Naive thymus-derived CD4-positive, alpha-beta T cell (primary cell): ENCODE results near the gene TLE1. TPM values are rescaled to one million over a fixed set of nuclear protein-coding genes. Genes with fewer than 3 reads are reported as not detected.

Experiments
- ATAC-seq: fragments of 150-1000 bp; cut with Tn5 transposase; 2 replicates; pipeline ENCODE4 v1.10.0; 2021; ENCODE audit warnings: mild to moderate bottlenecking, moderate library complexity
- CTCF ChIA-PET: fragments of 350-600 bp; sonication (Branson Sonifier 250); formaldehyde crosslinking; loops from one replicate; lab custom pipeline; 2021; ENCODE audit warnings: antibody characterized with exemption; lab: Charles Lee
- POLR2A ChIA-PET: fragments of 350-600 bp; sonication (Branson Sonifier 250); formaldehyde crosslinking; loops from one replicate; lab custom pipeline; 2021; ENCODE audit warnings: antibody characterized with exemption, inconsistent platforms; lab: Charles Lee
- DNase-seq, 9 donors: peaks; one replicate each; pipeline versions ENCODE4 v3.0.0 to v3.0.0-alpha.2; 2020 to 2022; ENCODE audit warnings: mixed read lengths in 1 of 9
- H3K27ac ChIP-seq: one replicate; pipeline ENCODE4 v1.7.0; 2013; ENCODE audit warnings: mild to moderate bottlenecking, low read depth, low read length, moderate library complexity
- H3K27me3 ChIP-seq, 2 donors: one replicate each; pipeline ENCODE4 v1.7.0; 2013; ENCODE audit warnings: low read length in 2 of 2, mild to moderate bottlenecking in 2 of 2, moderate library complexity in 2 of 2; ENCODE audit not compliant: control insufficient read depth in 2 of 2, insufficient read depth in 2 of 2
- H3K36me3 ChIP-seq, 3 experiments: 1 replicate in 2 of 3; 2 replicates in 1 of 3; pipeline ENCODE4 v1.7.0; 2013; ENCODE audit warnings: low read length in 3 of 3, mild to moderate bottlenecking in 3 of 3, moderate library complexity in 1 of 3; ENCODE audit not compliant: insufficient read depth in 3 of 3, control insufficient read depth in 2 of 3
- H3K4me1 ChIP-seq, 2 donors: one replicate each; pipeline ENCODE4 v1.7.0; 2013; ENCODE audit warnings: low read length in 2 of 2, mild to moderate bottlenecking in 2 of 2, moderate library complexity in 1 of 2; ENCODE audit not compliant: control insufficient read depth in 2 of 2, insufficient read depth in 2 of 2
- H3K4me3 ChIP-seq: 2 replicates; pipeline ENCODE4 v1.7.0; 2013; ENCODE audit warnings: mild to moderate bottlenecking, low read length
- H3K9me3 ChIP-seq, 3 experiments: 1 replicate in 2 of 3; 2 replicates in 1 of 3; pipeline ENCODE4 v1.7.0; 2013; ENCODE audit warnings: low read length in 3 of 3; ENCODE audit not compliant: control insufficient read depth in 2 of 3
- H3K27ac Mint-ChIP-seq, 9 donors: one replicate each; pipeline ENCODE4 v1.8.0; 2020 to 2022; ENCODE audit warnings: mixed read lengths in 9 of 9, mild to moderate bottlenecking in 8 of 9, moderate library complexity in 5 of 9, inconsistent platforms in 2 of 9
- H3K27me3 Mint-ChIP-seq, 5 donors: one replicate each; pipeline ENCODE4 v1.8.0; 2021 to 2022; ENCODE audit warnings: mixed read lengths in 5 of 5, mild to moderate bottlenecking in 1 of 5
- H3K36me3 Mint-ChIP-seq, 5 donors: one replicate each; pipeline ENCODE4 v1.8.0; 2020 to 2022; ENCODE audit warnings: mixed read lengths in 5 of 5, mild to moderate bottlenecking in 3 of 5, inconsistent platforms in 1 of 5
- H3K4me1 Mint-ChIP-seq, 7 donors: one replicate each; pipeline ENCODE4 v1.8.0; 2020 to 2022; ENCODE audit warnings: mixed read lengths in 7 of 7, mild to moderate bottlenecking in 3 of 7, inconsistent platforms in 1 of 7
- H3K4me3 Mint-ChIP-seq, 10 donors: one replicate each; pipeline ENCODE4 v1.8.0; 2020 to 2022; ENCODE audit warnings: mild to moderate bottlenecking in 10 of 10, mixed read lengths in 10 of 10, moderate library complexity in 6 of 10, inconsistent platforms in 2 of 10
- H3K9me3 Mint-ChIP-seq, 11 donors: one replicate each; pipeline ENCODE4 v1.8.0; 2020 to 2022; ENCODE audit warnings: mixed read lengths in 11 of 11, mild to moderate bottlenecking in 4 of 11, inconsistent platforms in 1 of 11, moderate library complexity in 1 of 11
- intact Hi-C, 2 donors: fragments of 100-400 bp; cut with micrococcal nuclease; formaldehyde crosslinking; loops; one replicate each; pipeline ENCODE4 v1.15.1; 2023
- polyA plus RNA-seq, 2 donors: library from polyadenylated mRNA; unstranded; fragments of 300-500 nt; fragmentation: Illumina TruSeq; gene quantifications; one replicate each; pipeline ENCODE4 v1.2.3, GENCODE V29; 2021
- total RNA-seq, 6 experiments: library from RNA in 5 of 6; stranded (reverse) in 5 of 6; gene quantifications; 1 replicate in 5 of 6; 2 replicates in 1 of 6; pipeline ENCODE4 v1.2.3 and lab custom pipeline; 2021 to 2026

The TLE1 gene
- total and polyA plus RNA-seq, 7 experiments from 2014 or later = 0.46 to 7.1 (median 2.0) TPM; not detected in 1

DNA sequence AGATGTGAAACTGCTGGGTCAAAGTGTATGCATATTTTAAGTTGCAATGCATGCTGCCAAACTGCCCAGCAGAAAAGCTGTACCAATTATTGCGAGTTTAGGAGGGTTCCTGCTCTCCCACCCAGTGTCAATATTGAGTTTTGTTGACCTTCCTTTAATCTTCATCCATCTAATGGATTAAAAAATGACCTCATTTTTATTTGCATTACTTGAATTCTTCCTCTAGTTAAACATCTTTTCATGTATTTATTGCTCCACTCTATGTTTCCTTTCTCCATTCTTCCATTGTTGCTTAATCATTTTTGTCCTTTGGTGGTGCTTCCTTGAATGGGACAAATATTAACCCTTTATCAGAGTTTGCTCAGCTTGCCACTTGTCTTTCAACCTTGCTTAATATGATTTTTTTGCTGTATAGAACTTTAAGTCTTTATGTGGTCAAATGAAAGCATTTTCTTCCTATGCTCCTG, 32.4 kb downstream of the TLE1 start:
- H3K4me3 ChIP-seq = no peak overlapping the region
- H3K9me3 ChIP-seq = no peaks in the 10 kb centered on the region
- H3K27ac ChIP-seq = no peak overlapping the region
- no peaks in the 10 kb centered on the region for H3K36me3 Mint-ChIP-seq
- no peaks in the 10 kb centered on the region for H3K27me3 ChIP-seq
- no peaks in the 10 kb centered on the region for H3K36me3 ChIP-seq
- H3K4me3 Mint-ChIP-seq = peak overlapping the region in 1 of 10 donors; percentile 1
- peaks cover 0 to 19% (median 7%) of the 10 kb centered on the region in 7 donors for H3K4me1 Mint-ChIP-seq
- intact Hi-C loops = no loop called here
- no peaks in the 10 kb centered on the region for H3K4me1 ChIP-seq
- no peaks in the 10 kb centered on the region for H3K9me3 Mint-ChIP-seq
- POLR2A ChIA-PET = no interaction called here
- no peak for DNase-seq
- peaks cover 0 to 4% (median 0%) of the 10 kb centered on the region in 5 donors for H3K27me3 Mint-ChIP-seq
- CTCF ChIA-PET = no interaction called here
- H3K27ac Mint-ChIP-seq = no peak overlapping the region
- ATAC-seq = no peak

DNA sequence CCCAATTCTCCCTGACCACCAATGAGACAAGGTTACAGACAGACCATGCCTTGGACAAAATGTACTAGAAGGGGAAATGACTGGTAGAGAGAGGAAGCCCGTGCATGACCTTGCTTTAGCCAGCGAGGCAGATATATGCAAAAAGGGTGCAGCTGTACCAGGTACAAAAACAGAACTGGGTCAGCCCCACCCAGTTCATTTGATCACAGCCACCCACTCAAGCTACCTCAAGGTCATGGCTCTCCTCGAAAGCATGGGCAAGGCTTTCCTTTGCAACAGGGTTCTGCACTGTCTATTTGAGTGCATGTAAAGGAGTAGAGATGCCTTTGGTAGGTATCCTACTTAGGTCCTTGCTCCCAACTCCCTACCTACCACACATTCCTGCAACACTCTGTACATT, 33.3 kb downstream of the TLE1 start:
- peaks cover 0 to 19% (median 7%) of the 10 kb centered on the region in 7 donors for H3K4me1 Mint-ChIP-seq
- H3K36me3 ChIP-seq = no peaks in the 10 kb centered on the region
- no peaks in the 10 kb centered on the region for H3K9me3 Mint-ChIP-seq
- no peak overlapping the region for H3K4me3 Mint-ChIP-seq
- H3K27me3 Mint-ChIP-seq = peaks cover 0 to 4% (median 0%) of the 10 kb centered on the region in 5 donors
- no peaks in the 10 kb centered on the region for H3K4me1 ChIP-seq
- intact Hi-C loops = no loop called here
- CTCF ChIA-PET = no interaction called here
- no peak overlapping the region for H3K27ac ChIP-seq
- H3K27me3 ChIP-seq = no peaks in the 10 kb centered on the region
- ATAC-seq = peak; percentile 78
- peak overlapping the region in 1 of 9 donors; percentile 2 for H3K27ac Mint-ChIP-seq
- no peak overlapping the region for H3K4me3 ChIP-seq
- H3K9me3 ChIP-seq = no peaks in the 10 kb centered on the region
- POLR2A ChIA-PET = no interaction called here
- peak in 2 of 9 donors; percentile 6 to 10 for DNase-seq
- H3K36me3 Mint-ChIP-seq = no peaks in the 10 kb centered on the region

DNA sequence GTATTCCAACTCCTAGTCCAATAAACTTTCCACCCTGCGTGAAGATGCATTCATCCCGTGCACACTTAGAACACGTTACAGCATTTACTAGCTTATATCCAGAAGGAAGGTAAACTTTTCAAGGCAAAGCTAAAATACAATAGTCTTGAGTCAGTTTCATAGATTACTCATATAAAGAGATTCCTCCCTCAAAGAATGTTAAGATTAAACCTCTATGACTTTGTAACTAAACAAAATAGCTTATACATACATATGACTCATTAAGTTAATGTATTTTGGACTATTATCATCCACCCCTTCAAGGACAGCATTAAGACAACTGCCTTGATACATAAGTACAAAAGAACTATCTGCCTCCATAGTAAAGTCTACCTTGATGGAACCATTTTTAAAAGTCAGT, 36.1 kb downstream of the TLE1 start:
- DNase-seq (no peak), ATAC-seq (no peak)
- Histone ChIP-seq H3K4me3 (no peak overlapping the region), H3K9me3 (no peaks in the 10 kb centered on the region), H3K4me1 (no peaks in the 10 kb centered on the region), H3K27ac (no peak overlapping the region), H3K36me3 (no peaks in the 10 kb centered on the region), H3K27me3 (no peaks in the 10 kb centered on the region)
- no peak overlapping the region for H3K27ac Mint-ChIP-seq
- H3K4me1 Mint-ChIP-seq = peaks cover 0 to 19% (median 7%) of the 10 kb centered on the region in 7 donors
- H3K36me3 Mint-ChIP-seq = no peaks in the 10 kb centered on the region
- H3K9me3 Mint-ChIP-seq = no peaks in the 10 kb centered on the region
- ChIA-PET CTCF (no interaction called here), POLR2A (no interaction called here)
- H3K4me3 Mint-ChIP-seq = no peak overlapping the region
- intact Hi-C loops = no loop called here
- no peaks in the 10 kb centered on the region for H3K27me3 Mint-ChIP-seq

DNA sequence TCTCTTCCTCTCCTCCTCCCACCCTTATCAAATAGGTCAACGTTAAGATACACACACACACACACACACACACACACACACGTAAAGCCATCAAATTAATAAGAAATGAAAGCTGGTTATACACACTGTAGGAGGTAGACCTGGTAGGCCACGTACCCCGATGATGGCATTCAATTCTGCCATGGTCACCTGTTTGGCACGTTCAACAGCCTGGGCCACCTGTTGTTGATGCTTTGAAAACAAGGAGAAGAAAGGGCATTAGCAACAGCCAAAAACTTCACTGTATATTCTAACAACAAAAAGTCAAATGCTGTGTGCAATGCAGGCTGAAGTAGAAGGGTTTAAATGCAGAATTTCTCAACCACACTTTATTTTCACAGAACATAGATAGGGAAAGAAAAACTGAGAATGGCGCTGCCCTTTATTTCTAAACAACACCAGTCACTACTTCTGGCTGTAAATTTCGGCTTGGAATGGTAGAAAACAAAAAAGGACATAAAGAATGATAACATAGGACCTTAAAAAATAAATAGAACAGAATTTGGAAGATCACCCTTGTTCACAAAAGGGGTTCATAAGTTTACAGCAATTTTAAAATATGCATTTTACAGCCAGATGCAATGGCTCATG, 37.2 kb downstream of the TLE1 start:
- no peaks in the 10 kb centered on the region for H3K36me3 ChIP-seq
- no peak for ATAC-seq
- H3K9me3 ChIP-seq = no peaks in the 10 kb centered on the region
- POLR2A ChIA-PET = no interaction called here
- DNase-seq = no peak
- H3K27me3 ChIP-seq = no peaks in the 10 kb centered on the region
- H3K27ac ChIP-seq = no peak overlapping the region
- H3K4me3 Mint-ChIP-seq = no peak overlapping the region
- H3K36me3 Mint-ChIP-seq = no peaks in the 10 kb centered on the region
- H3K4me1 ChIP-seq = no peaks in the 10 kb centered on the region
- H3K9me3 Mint-ChIP-seq = peaks cover 0 to 1% (median 0%) of the 10 kb centered on the region in 11 donors
- intact Hi-C loops = no loop called here
- CTCF ChIA-PET = no interaction called here
- no peak overlapping the region for H3K4me3 ChIP-seq
- no peak overlapping the region for H3K27ac Mint-ChIP-seq
- H3K4me1 Mint-ChIP-seq = peaks cover 0 to 19% (median 7%) of the 10 kb centered on the region in 7 donors
- no peaks in the 10 kb centered on the region for H3K27me3 Mint-ChIP-seq

DNA sequence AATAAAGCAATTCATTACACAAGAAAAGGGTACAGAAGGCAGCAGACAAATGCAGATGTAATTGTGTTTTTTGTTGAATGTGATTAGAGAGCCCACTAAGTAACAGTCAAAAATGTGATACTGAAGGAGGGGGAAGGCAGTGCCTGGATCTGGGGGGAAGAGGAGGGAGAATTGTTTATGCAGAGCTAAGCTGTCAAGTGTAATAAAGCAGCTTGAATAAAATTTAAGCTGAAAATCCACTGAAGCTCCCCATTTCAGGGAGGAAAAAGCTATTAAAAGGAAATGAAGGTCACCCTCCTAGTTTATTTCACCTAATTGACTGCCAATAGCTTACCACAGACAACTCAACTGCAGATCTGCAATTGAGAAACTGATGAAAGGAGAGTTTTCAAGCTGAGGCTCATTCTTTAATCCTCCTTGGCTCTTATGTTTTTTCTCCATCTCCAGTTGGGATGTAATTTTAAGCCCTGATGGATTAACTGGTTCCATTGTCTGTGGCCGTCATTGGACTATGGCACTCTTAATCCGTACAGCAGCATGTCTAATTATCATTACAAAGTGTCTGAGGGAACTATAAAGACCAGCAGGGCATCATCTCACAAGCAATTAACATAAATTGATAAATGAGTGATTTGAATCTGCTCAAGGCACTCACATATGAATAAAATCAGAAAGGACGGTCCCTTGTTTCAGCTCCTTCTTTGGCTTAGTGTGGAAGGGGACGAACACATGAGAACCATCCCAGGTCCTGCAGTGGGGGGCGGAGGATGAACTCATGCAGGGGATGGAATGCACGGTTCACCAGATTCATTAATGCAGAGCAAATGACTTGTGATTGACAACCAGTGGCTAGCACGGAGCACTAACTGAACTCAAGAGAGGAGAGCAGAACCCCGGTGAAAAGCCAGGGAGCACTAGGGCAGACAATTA, 38.5 kb downstream of the TLE1 start:
- POLR2A ChIA-PET = no interaction called here
- intact Hi-C loops = no loop called here
- CTCF ChIA-PET = no interaction called here
- DNase-seq (no peak), ATAC-seq (no peak)
- no peak overlapping the region for H3K4me3 ChIP-seq
- no peaks in the 10 kb centered on the region for H3K4me1 ChIP-seq
- H3K27ac ChIP-seq = no peak overlapping the region
- H3K9me3 ChIP-seq = no peaks in the 10 kb centered on the region
- no peaks in the 10 kb centered on the region for H3K36me3 ChIP-seq
- H3K4me1 Mint-ChIP-seq = peaks cover 0 to 6% (median 4%) of the 10 kb centered on the region in 7 donors
- H3K36me3 Mint-ChIP-seq = no peaks in the 10 kb centered on the region
- no peaks in the 10 kb centered on the region for H3K27me3 ChIP-seq
- no peak overlapping the region for H3K4me3 Mint-ChIP-seq
- no peaks in the 10 kb centered on the region for H3K27me3 Mint-ChIP-seq
- H3K9me3 Mint-ChIP-seq = peaks cover 0 to 2% (median 0%) of the 10 kb centered on the region in 11 donors
- peak overlapping the region in 1 of 9 donors; percentile 4 for H3K27ac Mint-ChIP-seq

DNA sequence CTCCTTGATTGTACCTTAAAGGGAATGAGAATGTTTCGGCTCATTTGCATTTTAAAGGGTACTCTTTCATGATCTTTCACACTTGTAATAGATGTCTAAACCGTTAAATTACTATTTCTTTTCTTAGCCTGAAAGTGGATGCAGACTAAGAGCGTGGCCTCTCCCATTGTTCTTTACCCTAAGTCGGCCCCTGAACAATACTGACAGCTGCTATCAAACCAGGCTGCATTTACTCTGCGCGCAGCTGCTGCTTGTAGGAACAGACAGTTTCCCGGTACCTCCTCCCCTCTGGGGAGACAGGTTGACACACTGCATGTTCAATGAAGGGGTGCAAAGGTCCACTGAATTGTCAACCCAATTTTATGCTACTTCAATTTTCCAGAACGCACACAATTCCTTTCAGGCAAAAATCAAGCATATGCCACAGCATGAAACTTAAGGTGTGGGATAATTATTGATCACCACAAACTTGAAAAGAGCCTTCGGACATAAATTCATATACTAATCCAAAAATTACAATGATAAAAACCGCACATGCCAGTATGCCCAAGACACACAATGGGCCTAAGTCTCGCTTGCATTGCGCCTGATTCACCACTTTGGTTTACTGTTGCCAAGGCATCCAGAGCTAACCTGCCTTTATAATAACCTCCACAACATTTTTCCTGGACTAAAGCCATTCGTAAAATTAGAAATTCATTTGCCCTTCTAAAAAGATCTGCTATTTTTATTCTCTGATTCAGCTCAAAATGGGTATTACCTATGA, 39.7 kb downstream of the TLE1 start:
- Histone ChIP-seq H3K4me3 (no peak overlapping the region), H3K27me3 (no peaks in the 10 kb centered on the region), H3K36me3 (no peaks in the 10 kb centered on the region), H3K27ac (no peak overlapping the region), H3K4me1 (no peaks in the 10 kb centered on the region), H3K9me3 (no peaks in the 10 kb centered on the region)
- no peak for ATAC-seq
- Mint-ChIP-seq H3K4me1 (peaks cover 0 to 2% (median 0%) of the 10 kb centered on the region in 7 donors), H3K36me3 (no peaks in the 10 kb centered on the region), H3K27me3 (no peaks in the 10 kb centered on the region), H3K4me3 (no peak overlapping the region), H3K9me3 (peaks cover 0 to 2% (median 0%) of the 10 kb centered on the region in 11 donors), H3K27ac (no peak overlapping the region)
- no peak for DNase-seq
- CTCF ChIA-PET = no interaction called here
- POLR2A ChIA-PET = no interaction called here
- intact Hi-C loops = no loop called here
